PC-3 (cell line): ENCODE measurements around the gene PABPC3. TPM values are rescaled to one million over a fixed set of nuclear protein-coding genes. Genes with fewer than 3 reads are reported as not detected.

Experiments used
- ATAC-seq: fragments of 200-7000 bp; cut with Tn5 transposase; 2 replicates; pipeline ENCODE4 v1.9.1; 2020; ENCODE audit warnings: mild to moderate bottlenecking, moderate library complexity
- BruUV-seq: library from RNA; stranded (reverse); fragments of 400-500 nt; replicated peaks from 2 replicates; lab custom pipeline; 2021; lab: Mats Ljungman, UMichigan
- CTCF ChIA-PET: fragments of 300-600 bp; sonication (Branson Sonifier 250); formaldehyde crosslinking; loops from one replicate; lab custom pipeline; 2022; ENCODE audit warnings: antibody characterized with exemption; lab: Charles Lee
- POLR2A ChIA-PET: fragments of 300-600 bp; sonication (Branson Sonifier 250); formaldehyde crosslinking; loops from one replicate; lab custom pipeline; 2022; ENCODE audit warnings: antibody characterized with exemption; ENCODE audit not compliant: unreplicated experiment; lab: Charles Lee
- DNase-seq: peaks from one replicate; pipeline ENCODE4 v3.0.0-alpha.2; 2015
- H2AFZ ChIP-seq: fragments of 300-600 bp; sonication (generic); 2 replicates; pipeline ENCODE4 v1.6.0; 2016; ENCODE audit warnings: antibody characterized with exemption, low read length
- H3F3A ChIP-seq: fragments of 300-600 bp; sonication (generic); one replicate; pipeline ENCODE4 v1.6.0; 2017; ENCODE audit warnings: antibody characterized with exemption, low read length, control low read depth, mild to moderate bottlenecking; ENCODE audit not compliant: unreplicated experiment
- H3K27ac ChIP-seq: fragments of 300-600 bp; sonication (generic); 2 replicates; pipeline ENCODE4 v1.5.1; 2016; ENCODE audit warnings: mild to moderate bottlenecking, low read length
- H3K27me3 ChIP-seq: fragments of 300-600 bp; sonication (generic); 2 replicates; pipeline ENCODE4 v1.6.1; 2016; ENCODE audit warnings: low read length, mixed read lengths
- H3K36me3 ChIP-seq: fragments of 300-600 bp; sonication (generic); 2 replicates; pipeline ENCODE4 v1.6.1; 2016; ENCODE audit warnings: low read depth, mixed run types, low read length, mixed read lengths
- H3K4me1 ChIP-seq: fragments of 300-600 bp; sonication (generic); 2 replicates; pipeline ENCODE4 v1.5.1; 2016; ENCODE audit warnings: low read length; ENCODE audit not compliant: insufficient read depth
- H3K4me2 ChIP-seq: fragments of 300-600 bp; sonication (generic); 2 replicates; pipeline ENCODE4 v1.6.0; 2016; ENCODE audit warnings: low read length
- H3K4me3 ChIP-seq: fragments of 300-600 bp; sonication (generic); 2 replicates; pipeline ENCODE4 v1.5.1; 2016; ENCODE audit warnings: mild to moderate bottlenecking, low read length, mixed read lengths
- H3K79me2 ChIP-seq: fragments of 300-600 bp; sonication (generic); 2 replicates; pipeline ENCODE4 v1.6.1; 2017; ENCODE audit warnings: low read length, mixed read lengths
- H3K9ac ChIP-seq: fragments of 300-600 bp; sonication (generic); 2 replicates; pipeline ENCODE4 v1.6.0; 2016; ENCODE audit warnings: mild to moderate bottlenecking, low read length
- H3K9me2 ChIP-seq: fragments of 300-600 bp; sonication (generic); replicated peaks from 2 replicates; pipeline ENCODE4 v1.6.1; 2016; ENCODE audit warnings: mixed run types, low read length, mixed read lengths
- H3K9me3 ChIP-seq: fragments of 300-600 bp; sonication (generic); 2 replicates; pipeline ENCODE4 v1.6.1; 2016; ENCODE audit warnings: low read length, mixed read lengths
- H4K20me1 ChIP-seq: fragments of 300-600 bp; sonication (generic); 2 replicates; pipeline ENCODE4 v1.6.1; 2016; ENCODE audit warnings: low read length, mixed read lengths
- EZH2phosphoT487 ChIP-seq: fragments of 300-600 bp; sonication (generic); IDR thresholded peaks from 2 replicates; pipeline ENCODE4 v1.6.1; 2018; ENCODE audit warnings: mild to moderate bottlenecking, antibody characterized with exemption, low read length, borderline replicate concordance
- intact Hi-C: fragments of 100-400 bp; cut with micrococcal nuclease; formaldehyde crosslinking; loops from 2 replicates; pipeline ENCODE4 v1.9.0; 2023
- total RNA-seq: library from RNA; depleted of rRNA; stranded (reverse); fragments of >200 nt; gene quantifications from 2 replicates; pipeline ENCODE4 v1.2.3, GENCODE V29; 2014; rRNA removed

PABPC3 gene
- total RNA-seq, 1 experiment from 2014 or later: 0.26 TPM

GRCh38 chr13:25148402-25148771 lies 52.5 kb downstream of the PABPC3 start:
- H3K36me3 ChIP-seq: no peaks in the 10 kb centered on the region
- H3F3A ChIP-seq: no peaks in the 10 kb centered on the region
- no peak overlapping the region for H3K4me2 ChIP-seq
- peaks cover 56% of the 10 kb centered on the region for H3K27me3 ChIP-seq
- no TSS peak for BruUV-seq
- DNase-seq (no peak), ATAC-seq (no peak)
- no peak overlapping the region for H2AFZ ChIP-seq
- H4K20me1 ChIP-seq: no peaks in the 10 kb centered on the region
- CTCF ChIA-PET: no interaction called here
- POLR2A ChIA-PET: no interaction called here
- no peak for TF ChIP-seq EZH2phosphoT487
- H3K4me3 ChIP-seq: no peak overlapping the region
- H3K9ac ChIP-seq: no peak overlapping the region
- no peaks in the 10 kb centered on the region for H3K9me3 ChIP-seq
- H3K9me2 ChIP-seq: no peaks in the 10 kb centered on the region
- H3K27ac ChIP-seq: no peak overlapping the region
- H3K79me2 ChIP-seq: no peaks in the 10 kb centered on the region
- H3K4me1 ChIP-seq: no peaks in the 10 kb centered on the region
- intact Hi-C loops: no loop called here

Other genes starting within 250 kb of the PABPC3 start
- not detected in 2 replicates for gene AMER2, start 76.2 kb downstream of the PABPC3 start, total RNA-seq
- 10.5 and 11.6 TPM in 2 replicates for gene MTMR6, start 191.4 kb downstream of the PABPC3 start, total RNA-seq
- 46.1 and 63.8 TPM in 2 replicates for gene NUP58, start 205.5 kb downstream of the PABPC3 start, total RNA-seq